Measurements from ENCODE around the gene MDN1.
A peak's percentile ranks its signal among the peaks of the same experiment; 100 is the strongest.
"Not testable (repeated sequence)": the region's sequence is repeated elsewhere in the genome, so short reads cannot be mapped to it uniquely, and the experiment has no call there.

Gene MDN1

GRCh38 chr6:89819336-89820130 is at the start of gene MDN1:
TSS of gene MDN1 (minus strand) at chr6:89819794. CDS start at chr6:89819607, 187 bp downstream.
- H3K27me3 Mint-ChIP-seq: no peaks in the 10 kb centered on the region
- peaks cover 29% of the 10 kb centered on the region for H3K4me1 Mint-ChIP-seq (ENCODE audit: low read depth)
- peak within 1 kb of the TSS; percentile 91 for H3K4me3 Mint-ChIP-seq
- peaks cover 5% of the 10 kb centered on the region for H3K36me3 Mint-ChIP-seq
- no peaks in the 10 kb centered on the region for H3K9me3 Mint-ChIP-seq (ENCODE audit: low read depth)
- peak within 1 kb of the TSS; percentile 98 for H3K27ac Mint-ChIP-seq

- no peak overlapping the region for H3K27ac Mint-ChIP-seq
- peaks cover 4% of the 10 kb centered on the region for H3K9me3 Mint-ChIP-seq (ENCODE audit: low read depth)
- H3K27me3 Mint-ChIP-seq: no peaks in the 10 kb centered on the region
- peaks cover 4% of the 10 kb centered on the region for H3K4me1 Mint-ChIP-seq (ENCODE audit: low read depth)
- H3K36me3 Mint-ChIP-seq: peaks cover 44% of the 10 kb centered on the region
- H3K4me3 Mint-ChIP-seq: no peak overlapping the region
These were observed 46.6 kb upstream of the MDN1 start for GRCh38 chr6:89866024-89866678.

GRCh38 chr6:89862698-89863097 is 43.1 kb upstream of the MDN1 start:
- Mint-ChIP-seq H3K36me3 (peaks cover 39% of the 10 kb centered on the region), H3K27ac (peak overlapping the region; percentile 41)

GRCh38 chr6:89862273-89862672 is 42.7 kb upstream of the MDN1 start:
- H3K27me3 Mint-ChIP-seq: no peaks in the 10 kb centered on the region
- no peak overlapping the region for H3K4me3 Mint-ChIP-seq
- peaks cover 11% of the 10 kb centered on the region for H3K4me1 Mint-ChIP-seq (ENCODE audit: low read depth)
- peaks cover 4% of the 10 kb centered on the region for H3K9me3 Mint-ChIP-seq (ENCODE audit: low read depth)
- peak overlapping the region; percentile 41 for H3K27ac Mint-ChIP-seq
- H3K36me3 Mint-ChIP-seq: peaks cover 37% of the 10 kb centered on the region

More at GRCh38 chr6:89862698-89863097, 43.1 kb upstream of the MDN1 start:
- Mint-ChIP-seq H3K27me3 (no peaks in the 10 kb centered on the region), H3K4me3 (no peak overlapping the region), H3K9me3 (ENCODE audit: low read depth) (peaks cover 4% of the 10 kb centered on the region), H3K4me1 (ENCODE audit: low read depth) (peaks cover 11% of the 10 kb centered on the region)

GRCh38 chr6:89859744-89860143 is 40.1 kb upstream of the MDN1 start:
- Mint-ChIP-seq H3K4me3 (no peak overlapping the region), H3K9me3 (ENCODE audit: low read depth) (peaks cover 4% of the 10 kb centered on the region), H3K27me3 (no peaks in the 10 kb centered on the region), H3K27ac (no peak overlapping the region), H3K36me3 (peaks cover 31% of the 10 kb centered on the region), H3K4me1 (ENCODE audit: low read depth) (peaks cover 11% of the 10 kb centered on the region)

- peaks cover 32% of the 10 kb centered on the region for H3K36me3 Mint-ChIP-seq
- H3K9me3 Mint-ChIP-seq (ENCODE audit: low read depth): peaks cover 4% of the 10 kb centered on the region
- H3K4me3 Mint-ChIP-seq: no peak overlapping the region
- no peak overlapping the region for H3K27ac Mint-ChIP-seq
- no peaks in the 10 kb centered on the region for H3K27me3 Mint-ChIP-seq
- H3K4me1 Mint-ChIP-seq (ENCODE audit: low read depth): peaks cover 11% of the 10 kb centered on the region
These were observed 38.4 kb upstream of the MDN1 start for GRCh38 chr6:89858041-89858440.

- no peak overlapping the region for H3K4me3 Mint-ChIP-seq
- H3K27me3 Mint-ChIP-seq: no peaks in the 10 kb centered on the region
- H3K27ac Mint-ChIP-seq: no peak overlapping the region
- H3K4me1 Mint-ChIP-seq (ENCODE audit: low read depth): peaks cover 2% of the 10 kb centered on the region
- H3K36me3 Mint-ChIP-seq: peaks cover 12% of the 10 kb centered on the region
- H3K9me3 Mint-ChIP-seq (ENCODE audit: low read depth): no peaks in the 10 kb centered on the region
These were observed 33.5 kb upstream of the MDN1 start for GRCh38 chr6:89853068-89853467.

- H3K27ac Mint-ChIP-seq; H3K9me3 Mint-ChIP-seq (ENCODE audit: low read depth); H3K36me3 Mint-ChIP-seq: not testable (repeated sequence)
These were observed 27.9 kb upstream of the MDN1 start for GRCh38 chr6:89847513-89847912.

GRCh38 chr6:89843070-89843469 is 23.5 kb upstream of the MDN1 start:
- Mint-ChIP-seq H3K36me3 (peaks cover 6% of the 10 kb centered on the region), H3K9me3 (ENCODE audit: low read depth) (no peaks in the 10 kb centered on the region), H3K4me1 (ENCODE audit: low read depth) (peaks cover 33% of the 10 kb centered on the region)

More at GRCh38 chr6:89847513-89847912, 27.9 kb upstream of the MDN1 start:
- H3K4me1 Mint-ChIP-seq (ENCODE audit: low read depth): peaks cover 18% of the 10 kb centered on the region
- H3K4me3 Mint-ChIP-seq, H3K27me3 Mint-ChIP-seq: not testable (repeated sequence)

GRCh38 chr6:89842228-89842627 is 22.6 kb upstream of the MDN1 start:
- Mint-ChIP-seq H3K27me3 (no peaks in the 10 kb centered on the region), H3K4me1 (ENCODE audit: low read depth) (peaks cover 33% of the 10 kb centered on the region), H3K27ac (no peak overlapping the region), H3K4me3 (no peak overlapping the region), H3K9me3 (ENCODE audit: low read depth) (no peaks in the 10 kb centered on the region), H3K36me3 (peaks cover 6% of the 10 kb centered on the region)

More at GRCh38 chr6:89843070-89843469, 23.5 kb upstream of the MDN1 start:
- peak overlapping the region; percentile 34 for H3K27ac Mint-ChIP-seq
- H3K27me3 Mint-ChIP-seq: no peaks in the 10 kb centered on the region
- no peak overlapping the region for H3K4me3 Mint-ChIP-seq

- Mint-ChIP-seq H3K4me3 (no peak overlapping the region), H3K9me3 (ENCODE audit: low read depth) (no peaks in the 10 kb centered on the region)
These were observed 20.9 kb upstream of the MDN1 start for GRCh38 chr6:89840538-89840937.

GRCh38 chr6:89836639-89837222 is 17.1 kb upstream of the MDN1 start:
- Mint-ChIP-seq H3K4me3 (peak overlapping the region; percentile 9), H3K27me3 (no peaks in the 10 kb centered on the region), H3K36me3 (peaks cover 18% of the 10 kb centered on the region), H3K27ac (no peak overlapping the region), H3K9me3 (ENCODE audit: low read depth) (no peaks in the 10 kb centered on the region), H3K4me1 (ENCODE audit: low read depth) (peaks cover 52% of the 10 kb centered on the region)

More at GRCh38 chr6:89840538-89840937, 20.9 kb upstream of the MDN1 start:
- H3K27me3 Mint-ChIP-seq: no peaks in the 10 kb centered on the region
- peaks cover 15% of the 10 kb centered on the region for H3K36me3 Mint-ChIP-seq
- H3K4me1 Mint-ChIP-seq (ENCODE audit: low read depth): peaks cover 46% of the 10 kb centered on the region
- no peak overlapping the region for H3K27ac Mint-ChIP-seq

GRCh38 chr6:89834884-89835792 is 15.5 kb upstream of the MDN1 start:
- Mint-ChIP-seq H3K36me3 (peaks cover 18% of the 10 kb centered on the region), H3K9me3 (ENCODE audit: low read depth) (no peaks in the 10 kb centered on the region), H3K27ac (peak overlapping the region; percentile 90), H3K4me3 (peak overlapping the region; percentile 56), H3K4me1 (ENCODE audit: low read depth) (peaks cover 57% of the 10 kb centered on the region), H3K27me3 (no peaks in the 10 kb centered on the region)

- no peaks in the 10 kb centered on the region for H3K27me3 Mint-ChIP-seq
- peak overlapping the region; percentile 97 for H3K27ac Mint-ChIP-seq
- peaks cover 40% of the 10 kb centered on the region for H3K4me1 Mint-ChIP-seq (ENCODE audit: low read depth)
- peak overlapping the region; percentile 97 for H3K4me3 Mint-ChIP-seq
- peaks cover 4% of the 10 kb centered on the region for H3K36me3 Mint-ChIP-seq
- H3K9me3 Mint-ChIP-seq (ENCODE audit: low read depth): no peaks in the 10 kb centered on the region
These were observed 10.7 kb upstream of the MDN1 start for GRCh38 chr6:89830170-89830809.

All from activated naive CD8-positive, alpha-beta T cell (primary cell).